Smooth muscle cell of the brain vasculature (primary cell): ENCODE measurements around the gene SLC29A2.

Experiments used
- DNase-seq: peaks from one replicate; pipeline ENCODE4 v3.0.0-alpha.2; 2012; ENCODE audit warnings: low read depth, low spot score

The SLC29A2 gene

GRCh38 chr11:66349084-66349386 is 22.5 kb downstream of the SLC29A2 start:
- DNase-seq: no peak

DNA sequence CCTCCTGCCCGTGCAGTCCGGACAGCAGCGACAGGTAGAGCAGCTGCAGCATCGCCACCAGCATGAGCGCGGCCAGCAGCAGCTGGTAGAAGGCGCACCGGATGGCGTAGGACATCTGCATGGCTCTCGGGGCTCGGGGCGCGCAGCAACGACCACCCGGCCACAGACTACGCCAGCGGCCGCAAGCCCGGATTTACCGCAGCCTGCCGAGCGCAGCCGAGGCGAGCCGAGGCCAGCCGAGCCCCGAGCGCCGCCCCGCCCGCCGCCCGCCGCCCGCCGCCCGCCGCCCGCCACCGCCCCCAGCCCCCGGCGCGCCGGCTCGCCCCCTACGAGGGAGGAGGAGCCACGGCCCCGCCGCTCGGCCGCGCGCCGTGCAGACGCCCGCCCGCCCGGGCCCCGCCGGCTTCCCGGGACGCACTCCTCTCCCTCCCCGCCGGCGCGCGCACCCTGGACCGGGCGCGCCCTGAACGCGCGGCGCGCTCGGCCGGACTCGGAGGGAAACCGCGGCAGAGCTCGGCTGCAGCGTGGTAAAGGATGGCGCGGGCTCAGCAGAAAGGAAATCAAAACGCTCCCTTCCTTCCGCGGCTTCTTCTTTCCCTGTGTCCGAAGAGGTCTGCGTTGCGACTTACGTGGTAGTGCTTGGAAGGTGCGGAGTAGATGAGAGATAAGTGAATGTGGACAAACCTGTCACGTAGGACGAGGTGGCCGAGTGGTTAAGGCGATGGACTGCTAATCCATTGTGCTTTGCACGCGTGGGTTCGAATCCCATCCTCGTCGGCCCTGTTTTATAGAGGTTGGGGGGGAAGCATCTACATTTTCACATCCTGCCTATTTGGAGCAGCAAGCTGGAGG is 23.9 kb downstream of the SLC29A2 start, which contains the start of gene B4GAT1:
B4GAT1 (minus strand) TSS at position 205 of the 852 bp plus-strand sequence; CDS start at position 121, 84 bp downstream.
- DNase-seq: peak; percentile 82

DNA sequence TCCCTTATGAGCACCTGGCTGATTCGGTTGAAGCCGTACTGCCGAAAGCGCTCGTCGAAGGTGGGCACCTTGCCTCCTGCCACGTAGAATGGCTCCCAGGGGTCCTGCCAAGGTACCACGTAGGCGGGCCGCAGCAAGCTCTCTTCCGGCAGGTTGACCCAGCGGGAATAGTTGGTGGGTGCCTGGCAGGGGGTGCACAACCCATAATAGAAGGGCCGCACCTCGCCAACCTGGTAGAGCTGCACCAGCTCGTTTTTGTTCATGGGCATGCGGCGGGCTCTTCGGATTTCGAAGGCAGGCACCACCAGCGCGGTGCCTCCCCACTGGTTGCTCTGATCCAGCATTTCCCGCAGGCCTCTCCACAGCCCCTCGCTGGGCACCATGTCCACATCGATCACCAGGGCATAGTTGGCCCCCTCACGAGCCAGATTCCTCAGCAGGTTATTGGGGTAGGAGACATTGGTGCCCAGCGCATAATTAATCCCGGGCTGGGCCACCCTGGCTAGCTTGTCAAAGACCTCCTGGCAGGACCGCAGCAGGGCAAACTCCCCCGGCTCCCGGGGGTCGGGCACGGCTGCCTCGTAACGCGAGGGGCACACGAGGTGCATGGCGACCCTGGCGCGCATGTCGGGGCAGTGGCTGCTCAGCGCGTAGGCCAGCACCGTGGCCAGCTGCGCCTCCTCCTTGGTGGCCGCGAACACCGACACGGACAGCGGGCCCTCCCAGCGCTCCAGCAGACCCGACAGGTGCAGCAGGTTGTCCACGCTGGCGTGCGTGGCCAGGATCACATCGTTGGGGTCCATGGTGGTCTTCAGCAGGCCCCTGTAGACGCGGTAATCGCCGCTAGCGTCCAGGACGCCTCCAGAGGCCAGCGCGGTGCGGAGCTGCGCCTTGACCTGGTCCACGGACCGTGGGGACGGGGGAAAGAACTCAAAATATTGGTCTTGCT is 24.8 kb downstream of the SLC29A2 start:
- no peak for DNase-seq

DNA sequence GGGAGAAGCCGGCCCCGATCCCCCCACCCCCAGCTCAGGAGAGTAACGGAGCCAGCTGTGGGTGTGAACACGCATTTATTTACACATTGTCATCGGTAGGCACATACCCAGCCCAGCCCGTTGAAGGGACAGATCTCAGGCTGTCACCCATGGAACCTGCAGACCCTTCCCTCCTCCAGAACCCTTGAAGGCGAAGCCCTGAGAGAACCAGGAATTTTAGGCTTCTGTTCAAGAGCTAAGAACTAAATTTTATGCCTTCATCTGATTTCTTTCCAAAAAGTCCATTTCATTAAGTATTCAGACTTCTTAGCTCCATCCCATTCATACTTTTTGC is 26.3 kb downstream of the SLC29A2 start:
- no peak for DNase-seq

DNA sequence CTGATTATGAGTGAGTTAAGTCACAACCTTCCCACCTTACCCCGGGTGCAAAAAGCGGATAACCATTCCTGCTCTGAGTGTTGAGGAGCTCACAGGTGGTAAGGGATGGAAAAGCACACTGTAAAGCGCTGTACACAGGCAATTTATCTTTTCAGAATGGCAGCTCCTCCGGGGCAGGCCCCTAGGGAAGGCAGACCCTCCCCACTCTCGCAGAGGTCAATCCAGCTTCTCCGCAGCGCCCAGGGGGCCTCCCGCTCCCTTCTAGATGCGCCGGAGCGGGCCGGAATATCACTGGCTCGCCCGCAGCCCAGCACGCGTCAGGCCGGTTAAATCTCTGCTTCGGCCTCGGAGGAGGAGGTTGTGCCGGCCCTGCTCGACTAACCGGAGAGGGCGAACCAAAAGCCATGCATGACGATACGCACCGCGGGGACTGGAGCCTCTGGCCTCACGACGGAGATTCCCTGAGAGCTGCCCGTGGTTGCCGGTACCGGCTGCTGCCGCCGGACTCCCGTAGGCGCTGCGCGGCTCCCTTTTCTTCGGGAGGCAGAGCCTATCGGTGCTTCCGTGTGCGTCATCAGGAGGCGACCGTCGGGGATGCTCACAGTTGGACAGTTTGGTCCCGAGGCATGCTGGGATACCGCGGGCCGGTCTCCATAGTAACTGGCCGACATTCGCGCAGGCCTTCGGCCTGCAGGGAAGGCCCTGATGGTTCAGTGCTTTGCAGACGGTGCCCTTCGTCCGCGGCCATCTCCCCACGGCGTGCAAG is 26.8 kb downstream of the SLC29A2 start, which contains the start of gene BRMS1:
BRMS1 (minus strand) TSS at position 555 of the 766 bp plus-strand sequence. CDS start 2,870 bp downstream, outside the sequence.
- peak; percentile 88 for DNase-seq

DNA sequence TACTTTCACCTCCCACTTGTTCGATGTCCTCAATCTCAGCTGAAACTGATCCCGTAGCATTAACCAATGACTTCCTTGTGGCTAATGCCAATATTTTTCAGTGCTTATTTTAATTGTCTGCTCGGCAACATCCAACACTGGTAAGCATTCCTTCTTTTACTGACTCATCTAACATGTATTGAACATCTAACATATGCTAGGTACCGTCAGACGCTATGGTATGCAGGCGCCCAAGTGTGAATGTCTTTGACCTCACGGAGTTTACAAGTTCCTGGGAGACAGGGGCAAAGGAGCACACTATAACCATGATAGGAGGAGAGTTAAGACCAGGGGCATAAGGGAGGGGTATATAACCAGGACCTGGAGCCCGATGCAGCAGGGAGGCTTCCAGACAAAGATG is 28.4 kb downstream of the SLC29A2 start:
- DNase-seq: no peak

DNA sequence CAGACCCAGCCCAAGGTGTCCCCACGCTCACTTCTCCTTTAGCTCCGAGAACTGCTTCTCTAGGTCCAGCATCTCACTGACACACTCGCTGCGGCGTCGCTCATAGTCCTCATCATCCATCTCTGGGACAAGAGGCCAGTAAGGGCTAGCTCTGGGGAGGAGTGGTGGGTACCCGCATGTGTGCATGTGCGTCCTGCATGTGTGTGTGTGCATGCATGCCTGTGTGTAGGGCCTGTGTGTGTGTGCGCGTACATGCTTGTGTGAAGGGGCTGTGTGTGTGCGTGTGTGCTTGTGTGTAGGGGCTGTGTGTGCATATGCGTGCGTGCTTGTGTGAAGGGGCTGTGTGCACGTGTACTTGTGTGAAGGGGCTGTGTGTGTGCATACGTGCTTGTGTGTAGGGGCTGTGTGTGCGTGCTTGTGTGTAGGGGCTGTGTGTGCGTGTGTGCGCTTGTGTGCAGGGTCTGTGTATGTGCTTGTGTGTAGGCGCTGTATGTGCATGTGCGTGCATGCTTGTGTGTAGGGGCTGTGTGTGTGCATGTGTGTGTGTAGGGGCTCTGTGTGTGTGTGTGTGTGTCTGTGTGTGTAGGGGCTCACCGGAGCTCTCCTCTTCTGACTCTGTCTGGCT is 29.9 kb downstream of the SLC29A2 start:
- no peak for DNase-seq

GRCh38 chr11:66340596-66341501 is 30.7 kb downstream of the SLC29A2 start:
- DNase-seq: no peak

- no peak for DNase-seq
Measured at GRCh38 chr11:66339686-66340483, 31.7 kb downstream of the SLC29A2 start.

GRCh38 chr11:66339162-66339675 is 32.3 kb downstream of the SLC29A2 start:
- DNase-seq: no peak

GRCh38 chr11:66338276-66339161 is 33.0 kb downstream of the SLC29A2 start:
- no peak for DNase-seq

- no peak for DNase-seq
Measured at GRCh38 chr11:66337103-66337899, 34.3 kb downstream of the SLC29A2 start.

- peak; percentile 97 for DNase-seq
Measured at GRCh38 chr11:66336234-66337102, 35.1 kb downstream of the SLC29A2 start, which contains the start of gene RIN1. TSS of gene RIN1 (minus strand) at chr11:66336434. CDS start at chr11:66336402, 32 bp downstream.

DNA sequence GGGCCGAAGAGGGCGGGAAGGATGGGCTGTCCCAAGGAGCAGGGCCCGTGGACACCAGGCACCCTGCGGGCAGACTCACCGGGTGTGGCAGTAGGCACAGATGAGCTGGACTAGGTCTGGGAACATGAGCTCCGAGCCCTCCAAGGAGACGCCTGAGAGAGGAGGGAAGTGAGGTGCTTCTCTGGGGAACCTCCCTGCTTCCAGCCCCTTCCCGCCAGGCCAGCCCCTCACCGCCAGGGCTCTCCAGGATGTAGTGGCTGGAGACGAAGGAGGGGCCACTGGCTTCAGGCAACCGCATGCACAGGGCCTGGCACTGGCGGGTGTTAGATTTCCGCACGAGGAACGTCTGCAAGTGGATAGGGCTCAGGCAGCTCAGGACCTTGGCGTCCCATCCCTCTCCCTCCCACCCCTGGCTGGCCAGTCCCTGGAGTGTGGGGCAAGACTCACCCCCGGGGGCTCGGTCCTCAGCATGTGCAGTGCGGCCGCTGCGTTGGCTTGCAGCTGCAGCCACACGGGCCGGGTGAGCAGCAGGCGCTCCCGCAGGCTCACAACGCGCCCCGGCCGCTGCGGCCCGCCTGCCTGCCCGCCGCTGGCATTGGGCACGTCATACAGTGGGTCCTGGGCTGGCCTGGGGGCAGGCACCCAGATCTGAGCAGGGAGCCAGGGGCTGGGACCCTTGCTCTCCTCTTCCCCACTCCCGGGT is 35.9 kb downstream of the SLC29A2 start:
- DNase-seq: no peak

GRCh38 chr11:66334605-66335442 is 36.7 kb downstream of the SLC29A2 start:
- DNase-seq: no peak
